A549 treated with dexamethasone at 1 μM for 4 hours (cell line): ENCODE measurements around the gene SLC35F1. TPM values are rescaled to one million over a fixed set of nuclear protein-coding genes. Genes with fewer than 3 reads are reported as not detected.

ENCODE experiments used
- total RNA-seq: library from RNA; stranded (reverse); fragments of 200-300 nt; extraction: Qiagen RNA extraction; gene quantifications from 5 replicates; pipeline ENCODE4 v1.2.3, GENCODE V29; 2022

SLC35F1 gene
- 0.02 TPM in 2 of 5 replicates, not detected in the others for total RNA-seq

DNA sequence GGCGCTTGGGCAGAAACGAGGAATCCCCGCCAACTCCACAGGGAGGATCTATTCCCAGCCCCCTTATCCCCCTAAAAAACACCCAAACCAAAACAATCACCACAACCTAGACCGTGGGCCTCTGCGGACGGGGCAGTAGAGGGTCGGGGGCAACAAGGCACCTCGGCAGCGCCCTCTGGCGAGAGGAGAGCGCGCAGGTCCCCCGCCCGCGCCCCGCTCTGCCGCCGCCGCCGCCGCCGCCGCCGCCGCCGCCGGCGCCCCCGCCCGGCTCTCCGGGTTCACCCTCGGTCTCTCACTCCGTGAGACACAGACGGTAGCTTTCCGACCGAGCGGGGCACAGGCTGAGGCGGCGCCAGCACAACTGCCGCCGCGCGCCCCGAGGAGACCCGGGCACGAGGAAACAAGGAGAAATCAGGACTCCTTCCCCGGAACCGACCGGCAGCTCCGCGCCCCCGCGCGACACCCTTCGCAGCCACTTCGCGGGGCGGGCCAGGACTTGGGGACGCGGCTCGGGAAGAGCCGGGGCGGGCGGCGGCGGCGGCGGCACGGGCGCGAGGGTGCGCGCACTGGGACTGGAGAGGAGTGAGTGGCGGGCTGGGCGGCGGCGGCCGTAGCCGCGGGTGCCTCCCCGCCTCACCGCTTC lies at the start of gene SLC35F1:
Gene SLC35F1, plus strand, starts transcription at position 307 of the 643 bp plus-strand sequence.

Other genes starting within 250 kb of the SLC35F1 start
- 24.2 to 31.0 TPM (median 26.8 TPM) in 5 replicates for gene NUS1, start 231.8 kb upstream of the SLC35F1 start, total RNA-seq